GM12878 (cell line): ENCODE measurements around the gene DCC. TPM values are rescaled to one million over a fixed set of nuclear protein-coding genes. Genes with fewer than 3 reads are reported as not detected.

Experiments
- ATAC-seq: fragments of 200-7000 bp; cut with Tn5 transposase; 3 replicates; pipeline ENCODE4 v1.9.1; 2020; ENCODE audit warnings: mild to moderate bottlenecking, moderate library complexity
- BruUV-seq: library from RNA; stranded (reverse); fragments of 400-500 nt; replicated peaks from 2 replicates; lab custom pipeline; 2021; lab: Mats Ljungman, UMichigan
- CTCF ChIA-PET: fragments of 300-600 bp; sonication (Branson Sonifier 250); formaldehyde crosslinking; extraction: SDS; loops from one replicate; lab custom pipeline; 2021; ENCODE audit warnings: inconsistent platforms; lab: Yijun Ruan, JAX
- POLR2A ChIA-PET: fragments of 350-600 bp; formaldehyde crosslinking; extraction: SDS; loops from one replicate; lab custom pipeline; 2021; ENCODE audit warnings: inconsistent platforms; lab: Charles Lee
- RAD21 ChIA-PET: fragments of 300-600 bp; sonication (Branson Sonifier 250); formaldehyde crosslinking; loops from one replicate; lab custom pipeline; 2023; ENCODE audit warnings: antibody characterized with exemption; ENCODE audit not compliant: unreplicated experiment; lab: Charles Lee
- SMC1A ChIA-PET: fragments of 300-600 bp; sonication (Branson Sonifier 250); formaldehyde crosslinking; loops from one replicate; lab custom pipeline; 2023; ENCODE audit not compliant: unreplicated experiment, uncharacterized antibody; lab: Charles Lee
- DNase-seq: peaks from one replicate; pipeline ENCODE4 v3.0.0-alpha.2; 2011; ENCODE audit warnings: low read depth, low spot score
- FAIRE-seq: peaks from 3 replicates; lab custom pipeline; 2011; peaks lifted over from hg19 to GRCh38; lab: Jason Lieb, UNC
- H2AFZ ChIP-seq: 2 replicates; pipeline ENCODE4 v1.6.0; 2011; ENCODE audit warnings: low read depth, low read length, control low read depth; ENCODE audit not compliant: control insufficient read depth
- H3K27ac ChIP-seq: 2 replicates; pipeline ENCODE4 v1.5.1; 2011; ENCODE audit warnings: control low read depth; ENCODE audit not compliant: control insufficient read depth, insufficient read depth
- H3K27me3 ChIP-seq, 2 experiments: replicated peaks in 1 of 2; 2 replicates each; pipeline versions ENCODE4 v1.6.0 to v1.6.1; 2011; ENCODE audit warnings: low read length in 1 of 2; ENCODE audit not compliant: control insufficient read depth in 2 of 2, insufficient read depth in 2 of 2
- H3K36me3 ChIP-seq, 2 experiments: 2 replicates each; pipeline ENCODE4 v1.5.1; 2011; ENCODE audit warnings: low read length in 1 of 2; ENCODE audit not compliant: control insufficient read depth in 2 of 2, insufficient read depth in 2 of 2
- H3K4me1 ChIP-seq: 2 replicates; pipeline ENCODE4 v1.6.1; 2011; ENCODE audit warnings: mild to moderate bottlenecking, low read length, moderate library complexity, mixed read lengths; ENCODE audit not compliant: control insufficient read depth, insufficient read depth
- H3K4me2 ChIP-seq: 2 replicates; pipeline ENCODE4 v1.6.0; 2011; ENCODE audit warnings: control low read depth; ENCODE audit not compliant: control insufficient read depth, insufficient read depth
- H3K4me3 ChIP-seq: fragments of 200-600 bp; sonication (generic); 2 replicates; pipeline ENCODE4 v1.5.1; 2016
- H3K79me2 ChIP-seq: 2 replicates; pipeline ENCODE4 v1.6.0; 2011; ENCODE audit warnings: low read length; ENCODE audit not compliant: control insufficient read depth, insufficient read depth
- H3K9ac ChIP-seq: 2 replicates; pipeline ENCODE4 v1.8.0; 2011; ENCODE audit warnings: low read length, control low read depth, mixed read lengths; ENCODE audit not compliant: control insufficient read depth, insufficient read depth
- H3K9me3 ChIP-seq: replicated peaks from 3 replicates; pipeline ENCODE4 v1.5.1; 2011; ENCODE audit warnings: mild to moderate bottlenecking, low read length; ENCODE audit not compliant: control insufficient read depth, insufficient read depth
- H4K20me1 ChIP-seq: 2 replicates; pipeline ENCODE4 v1.6.0; 2011; ENCODE audit not compliant: control insufficient read depth, insufficient read depth
- CHD1 ChIP-seq: IDR thresholded peaks from 2 replicates; pipeline ENCODE4 v1.6.1; 2012; ENCODE audit warnings: low read depth, low read length, improper control_type of control experiment
- E4F1 ChIP-seq: fragments of 450-650 bp; IDR thresholded peaks from 2 replicates; pipeline ENCODE4 v1.6.1; 2018; ENCODE audit warnings: borderline replicate concordance, mild to moderate bottlenecking; ENCODE audit not compliant: partially characterized antibody
- HDAC2 ChIP-seq: fragments of 200-600 bp; sonication (generic); IDR thresholded peaks from 2 replicates; pipeline ENCODE4 v1.6.1; 2017
- KDM1A ChIP-seq: fragments of 200-600 bp; sonication (generic); IDR thresholded peaks from 2 replicates; pipeline ENCODE4 v1.6.1; 2016; ENCODE audit warnings: borderline replicate concordance
- MEF2A ChIP-seq: IDR thresholded peaks from 2 replicates; pipeline ENCODE4 v1.6.1; 2011; ENCODE audit warnings: low read depth, mild to moderate bottlenecking, low read length, moderate library complexity; ENCODE audit not compliant: insufficient read depth
- MEF2B ChIP-seq: fragments of 450-650 bp; IDR thresholded peaks from 2 replicates; pipeline ENCODE4 v1.6.1; 2018; ENCODE audit warnings: mild to moderate bottlenecking, moderate library complexity; ENCODE audit not compliant: partially characterized antibody, poor library complexity, severe bottlenecking
- NR2C1 ChIP-seq: fragments of 450-650 bp; IDR thresholded peaks from 2 replicates; pipeline ENCODE4 v1.6.1; 2017; ENCODE audit warnings: antibody characterized with exemption, mild to moderate bottlenecking, moderate library complexity
- SUPT20H ChIP-seq: IDR thresholded peaks from 2 replicates; pipeline ENCODE4 v1.6.1; 2011; ENCODE audit warnings: low read depth, mild to moderate bottlenecking, low read length, moderate library complexity, borderline replicate concordance; ENCODE audit not compliant: control insufficient read depth
- ZBTB11 ChIP-seq: fragments of 450-650 bp; formaldehyde crosslinking; IDR thresholded peaks from 2 replicates; pipeline ENCODE4 v1.5.0; 2022; ENCODE audit warnings: mild to moderate bottlenecking, missing genetic modification characterization
- WGBS: methylation state at CpG from one replicate; pipeline ENCODE4 v1.1.6; 2016; ENCODE audit warnings: low lambda C conversion rate; ENCODE audit not compliant: insufficient replicate concordance, insufficient coverage; ENCODE audit errors: missing lambda C conversion rate; 5-methylcytosine and 5-hydroxymethylcytosine counted together
- in situ Hi-C: fragments of 300-500 bp; cut with MboI; formaldehyde crosslinking; loops from 9 replicates; pipeline ENCODE4 v1.14.3; 2018; ENCODE audit warnings: mixed read lengths
- intact Hi-C: fragments of 100-400 bp; cut with micrococcal nuclease; formaldehyde crosslinking; loops from one replicate; pipeline ENCODE4 v1.14.2; 2022; ENCODE audit not compliant: unreplicated experiment
- polyA plus RNA-seq, 11 experiments: library from polyadenylated mRNA; depleted of rRNA in 4 of 11; unstranded in 6 of 11; stranded (reverse) in 5 of 11; fragments of >200 nt; fragmentation: Nextera tagmentation in 4 of 11; fragmentation: Illumina TruSeq in 1 of 11; extraction: Ambion mirVana in 4 of 11; extraction: Trizol in 1 of 11; gene quantifications; 1 replicate in 1 of 11; 2 replicates in 10 of 11; pipeline versions ENCODE4 v1.2.1 to v1.2.3, GENCODE V29; 2011 to 2016; ENCODE audit warnings: inconsistent platforms in 2 of 11, missing spikeins in 2 of 11, low read depth in 1 of 11
- total RNA-seq, 4 experiments: library from RNA; depleted of rRNA in 3 of 4; stranded (reverse); fragments of >200 nt in 3 of 4; fragmentation: Illumina TruSeq in 1 of 4; extraction: Trizol in 1 of 4; gene quantifications; 2 replicates each; pipeline versions ENCODE4 v1.2.1 to v1.2.3, GENCODE V29; 2013 to 2021
- TF ChIP-seq, protein P1 (sequence below): IDR thresholded peaks from 2 replicates; pipeline ENCODE4 v1.6.1; 2012; ENCODE audit warnings: low read depth, low read length, improper control_type of control experiment
- TF ChIP-seq, protein P2 (sequence below): fragments of 450-650 bp; IDR thresholded peaks from 2 replicates; pipeline ENCODE4 v1.6.1; 2016; ENCODE audit warnings: mild to moderate bottlenecking
- TF ChIP-seq, protein P3 (sequence below): IDR thresholded peaks from 2 replicates; pipeline ENCODE4 v1.6.1; 2011; ENCODE audit warnings: low read depth, low read length, improper control_type of control experiment, borderline replicate concordance
- TF ChIP-seq, protein P4 (sequence below): fragments of 150-350 bp; IDR thresholded peaks from 2 replicates; pipeline ENCODE4 v1.6.1; 2014; ENCODE audit warnings: mild to moderate bottlenecking, low read depth, low read length

DCC gene
- total and polyA plus RNA-seq, 10 of the 15 experiments (the other 5 are each of a cell fraction or from before 2014, with no cell fraction given) = 0.01 TPM; not detected in 9

DNA sequence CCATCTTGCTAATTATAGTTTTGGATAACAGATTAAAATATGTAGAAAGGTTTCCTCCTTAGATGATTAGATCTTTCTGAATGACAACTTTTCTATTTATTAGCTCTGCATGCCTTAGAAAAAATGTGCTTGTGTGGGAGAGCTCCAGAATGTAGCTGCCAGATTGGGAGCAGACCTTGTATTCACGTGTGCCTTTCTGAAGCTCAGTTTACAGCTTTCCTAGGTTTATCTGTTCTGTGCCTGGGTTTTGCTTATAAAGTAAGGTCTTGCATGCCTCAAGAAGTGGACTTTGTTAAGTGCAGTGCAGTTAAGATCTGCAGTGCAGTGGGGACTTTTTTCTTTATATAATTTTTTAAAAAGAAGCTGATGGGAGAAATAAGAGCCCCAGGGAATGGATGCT is 179.0 kb downstream of the DCC start:
- Histone ChIP-seq H4K20me1 (no peaks in the 10 kb centered on the region), H3K4me2 (no peak overlapping the region), H3K4me1 (no peaks in the 10 kb centered on the region), H3K9me3 (no peaks in the 10 kb centered on the region), H3K79me2 (no peaks in the 10 kb centered on the region), H3K27me3 (no peaks in the 10 kb centered on the region), H2AFZ (no peak overlapping the region), H3K9ac (no peak overlapping the region), H3K36me3 (no peaks in the 10 kb centered on the region), H3K27ac (no peak overlapping the region), H3K4me3 (no peak overlapping the region)
- in situ Hi-C loops (no loop called here), intact Hi-C loops (no loop called here)
- POLR2A ChIA-PET = no interaction called here
- TF ChIP-seq SUPT20H = no peak
- no peak for TF ChIP-seq HDAC2
- TF ChIP-seq MEF2A = no peak
- TF ChIP-seq NR2C1 = no peak
- TF ChIP-seq, protein P1, sequence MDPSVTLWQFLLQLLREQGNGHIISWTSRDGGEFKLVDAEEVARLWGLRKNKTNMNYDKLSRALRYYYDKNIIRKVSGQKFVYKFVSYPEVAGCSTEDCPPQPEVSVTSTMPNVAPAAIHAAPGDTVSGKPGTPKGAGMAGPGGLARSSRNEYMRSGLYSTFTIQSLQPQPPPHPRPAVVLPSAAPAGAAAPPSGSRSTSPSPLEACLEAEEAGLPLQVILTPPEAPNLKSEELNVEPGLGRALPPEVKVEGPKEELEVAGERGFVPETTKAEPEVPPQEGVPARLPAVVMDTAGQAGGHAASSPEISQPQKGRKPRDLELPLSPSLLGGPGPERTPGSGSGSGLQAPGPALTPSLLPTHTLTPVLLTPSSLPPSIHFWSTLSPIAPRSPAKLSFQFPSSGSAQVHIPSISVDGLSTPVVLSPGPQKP = no peak
- TF ChIP-seq, protein P2, sequence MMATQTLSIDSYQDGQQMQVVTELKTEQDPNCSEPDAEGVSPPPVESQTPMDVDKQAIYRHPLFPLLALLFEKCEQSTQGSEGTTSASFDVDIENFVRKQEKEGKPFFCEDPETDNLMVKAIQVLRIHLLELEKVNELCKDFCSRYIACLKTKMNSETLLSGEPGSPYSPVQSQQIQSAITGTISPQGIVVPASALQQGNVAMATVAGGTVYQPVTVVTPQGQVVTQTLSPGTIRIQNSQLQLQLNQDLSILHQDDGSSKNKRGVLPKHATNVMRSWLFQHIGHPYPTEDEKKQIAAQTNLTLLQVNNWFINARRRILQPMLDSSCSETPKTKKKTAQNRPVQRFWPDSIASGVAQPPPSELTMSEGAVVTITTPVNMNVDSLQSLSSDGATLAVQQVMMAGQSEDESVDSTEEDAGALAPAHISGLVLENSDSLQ = no peak
- no peak for TF ChIP-seq ZBTB11 (CRISPR knock-in tag)
- no peak for TF ChIP-seq KDM1A
- no peak for TF ChIP-seq CHD1
- TF ChIP-seq, protein P3, sequence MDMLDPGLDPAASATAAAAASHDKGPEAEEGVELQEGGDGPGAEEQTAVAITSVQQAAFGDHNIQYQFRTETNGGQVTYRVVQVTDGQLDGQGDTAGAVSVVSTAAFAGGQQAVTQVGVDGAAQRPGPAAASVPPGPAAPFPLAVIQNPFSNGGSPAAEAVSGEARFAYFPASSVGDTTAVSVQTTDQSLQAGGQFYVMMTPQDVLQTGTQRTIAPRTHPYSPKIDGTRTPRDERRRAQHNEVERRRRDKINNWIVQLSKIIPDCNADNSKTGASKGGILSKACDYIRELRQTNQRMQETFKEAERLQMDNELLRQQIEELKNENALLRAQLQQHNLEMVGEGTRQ = no peak
- no peak for TF ChIP-seq E4F1
- TF ChIP-seq, protein P4, sequence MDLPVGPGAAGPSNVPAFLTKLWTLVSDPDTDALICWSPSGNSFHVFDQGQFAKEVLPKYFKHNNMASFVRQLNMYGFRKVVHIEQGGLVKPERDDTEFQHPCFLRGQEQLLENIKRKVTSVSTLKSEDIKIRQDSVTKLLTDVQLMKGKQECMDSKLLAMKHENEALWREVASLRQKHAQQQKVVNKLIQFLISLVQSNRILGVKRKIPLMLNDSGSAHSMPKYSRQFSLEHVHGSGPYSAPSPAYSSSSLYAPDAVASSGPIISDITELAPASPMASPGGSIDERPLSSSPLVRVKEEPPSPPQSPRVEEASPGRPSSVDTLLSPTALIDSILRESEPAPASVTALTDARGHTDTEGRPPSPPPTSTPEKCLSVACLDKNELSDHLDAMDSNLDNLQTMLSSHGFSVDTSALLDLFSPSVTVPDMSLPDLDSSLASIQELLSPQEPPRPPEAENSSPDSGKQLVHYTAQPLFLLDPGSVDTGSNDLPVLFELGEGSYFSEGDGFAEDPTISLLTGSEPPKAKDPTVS = no peak
- no peak for TF ChIP-seq MEF2B
- FAIRE-seq = no peak
- RAD21 ChIA-PET = no interaction called here
- WGBS = 0% methylated on average over 1 of the region's 1 CpG
- SMC1A ChIA-PET = interaction anchor here (0.6 to 1.6 kb wide), 3 partner anchors 10 to 756 kb away, joined by 3 to 4 read pairs (median 3); no protein-coding TSS in a partner anchor
- CTCF ChIA-PET = no interaction called here
- BruUV-seq = no TSS peak
- ATAC-seq = no peak
- DNase-seq = no peak
